Suprapubic skin (tissue), 4 donors: ENCODE results near the gene PIWIL1.

ENCODE experiments used
- POLR2A ChIP-seq, 2 donors: fragments of 450-650 bp; IDR thresholded peaks; one replicate each; pipeline ENCODE4 v1.6.1; 2017; ENCODE audit warnings: antibody characterized with exemption in 2 of 2, mild to moderate bottlenecking in 2 of 2, moderate library complexity in 2 of 2
- POLR2AphosphoS5 ChIP-seq, 3 donors: sonication (generic); formaldehyde crosslinking; IDR thresholded peaks; one replicate each; pipeline ENCODE4 v1.6.1; 2017; ENCODE audit warnings: antibody characterized with exemption in 3 of 3
- TF ChIP-seq, protein P1 (sequence below), 2 donors: fragments of 200-600 bp in 1 of 2; fragments of 450-650 bp in 1 of 2; sonication (generic) in 1 of 2; IDR thresholded peaks; one replicate each; pipeline ENCODE4 v1.5.1; 2016 to 2019; ENCODE audit warnings: antibody characterized with exemption in 2 of 2, mild to moderate bottlenecking in 1 of 2, moderate library complexity in 1 of 2

DNA sequence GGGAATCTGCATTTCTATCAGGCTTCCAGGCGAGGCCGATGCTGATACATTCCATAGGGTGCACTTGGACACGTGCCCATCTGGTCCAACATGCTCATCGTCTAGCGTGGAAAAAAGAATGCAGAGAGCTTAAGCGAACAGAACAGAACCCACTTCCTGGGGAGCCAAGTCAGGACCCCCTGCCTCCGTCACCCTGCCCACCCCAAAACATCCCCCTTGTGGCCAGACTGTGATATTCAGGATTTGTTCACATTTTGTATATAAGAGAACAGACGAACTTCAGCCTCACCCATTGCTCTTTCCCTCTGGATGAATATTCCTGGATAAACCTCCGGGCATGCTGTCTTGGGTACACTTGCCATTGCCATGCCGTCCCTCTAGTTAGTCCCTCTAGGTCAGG is 4.3 kb upstream of the PIWIL1 start:
- TF ChIP-seq, protein P1, sequence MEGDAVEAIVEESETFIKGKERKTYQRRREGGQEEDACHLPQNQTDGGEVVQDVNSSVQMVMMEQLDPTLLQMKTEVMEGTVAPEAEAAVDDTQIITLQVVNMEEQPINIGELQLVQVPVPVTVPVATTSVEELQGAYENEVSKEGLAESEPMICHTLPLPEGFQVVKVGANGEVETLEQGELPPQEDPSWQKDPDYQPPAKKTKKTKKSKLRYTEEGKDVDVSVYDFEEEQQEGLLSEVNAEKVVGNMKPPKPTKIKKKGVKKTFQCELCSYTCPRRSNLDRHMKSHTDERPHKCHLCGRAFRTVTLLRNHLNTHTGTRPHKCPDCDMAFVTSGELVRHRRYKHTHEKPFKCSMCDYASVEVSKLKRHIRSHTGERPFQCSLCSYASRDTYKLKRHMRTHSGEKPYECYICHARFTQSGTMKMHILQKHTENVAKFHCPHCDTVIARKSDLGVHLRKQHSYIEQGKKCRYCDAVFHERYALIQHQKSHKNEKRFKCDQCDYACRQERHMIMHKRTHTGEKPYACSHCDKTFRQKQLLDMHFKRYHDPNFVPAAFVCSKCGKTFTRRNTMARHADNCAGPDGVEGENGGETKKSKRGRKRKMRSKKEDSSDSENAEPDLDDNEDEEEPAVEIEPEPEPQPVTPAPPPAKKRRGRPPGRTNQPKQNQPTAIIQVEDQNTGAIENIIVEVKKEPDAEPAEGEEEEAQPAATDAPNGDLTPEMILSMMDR (IDR thresholded peaks at IDR 0.05): no peak
- TF ChIP-seq POLR2A (IDR thresholded peaks at IDR 0.05) (no peak), POLR2AphosphoS5 (IDR thresholded peaks at IDR 0.05) (no peak)
